Pancreas (tissue), 10 donors: ENCODE results near the gene CREBL2. TPM values are rescaled to one million over a fixed set of nuclear protein-coding genes. Genes with fewer than 3 reads are reported as not detected.

Experiments
- ATAC-seq, 4 donors: fragments of 200-7000 bp; cut with Tn5 transposase; one replicate each; pipeline versions ENCODE4 v1.8.0 to v1.9.1; 2020; ENCODE audit warnings: mild to moderate bottlenecking in 4 of 4, moderate library complexity in 4 of 4
- DNase-seq, 6 donors: peaks; one replicate each; pipeline ENCODE4 v3.0.0-alpha.2; 2020
- FAIRE-seq: peaks from 2 replicates; lab custom pipeline; 2012; peaks lifted over from hg19 to GRCh38; lab: Jason Lieb, UNC
- H3K27ac ChIP-seq, 4 donors: fragments of 200-600 bp; sonication (generic); 1 replicate in 3 of 4; 2 replicates in 1 of 4; pipeline versions ENCODE4 v1.5.0 to v1.8.0; 2020
- H3K27me3 ChIP-seq, 4 donors: fragments of 200-600 bp; one replicate each; pipeline ENCODE4 v1.8.0; 2021
- H3K36me3 ChIP-seq, 3 donors: fragments of 200-600 bp; sonication (generic) in 1 of 3; one replicate each; pipeline versions ENCODE4 v1.5.0 to v1.8.0; 2020 to 2021
- H3K4me1 ChIP-seq, 3 donors: fragments of 200-600 bp; one replicate each; pipeline ENCODE4 v1.8.0; 2021
- H3K4me3 ChIP-seq, 4 donors: fragments of 200-600 bp; sonication (generic) in 2 of 4; one replicate each; pipeline versions ENCODE4 v1.5.0 to v1.8.0; 2020 to 2021
- H3K9me3 ChIP-seq, 4 donors: fragments of 200-600 bp; one replicate each; pipeline ENCODE4 v1.8.0; 2021
- CTCF ChIP-seq, 4 donors: fragments of 200-600 bp; sonication (generic) in 3 of 4; IDR thresholded peaks; one replicate each; pipeline versions ENCODE4 v1.5.0 to v1.8.0; 2021; ENCODE audit warnings: antibody characterized with exemption in 4 of 4
- WGBS, 2 donors: extraction: QIAGEN DNeasy Blood & Tissue Kit; methylation state at CpG; one replicate each; pipeline ENCODE4 v1.1.7; 2013; 5-methylcytosine and 5-hydroxymethylcytosine counted together
- intact Hi-C, 3 donors: fragments of 100-400 bp; cut with DNase I; formaldehyde crosslinking; loops; one replicate each; pipeline versions ENCODE4 v1.11.1 to v1.14.2; 2022
- polyA plus RNA-seq, 2 donors: library from polyadenylated mRNA; stranded (reverse); fragments of 200-250 nt; gene quantifications; one replicate each; pipeline ENCODE4 v1.2.3, GENCODE V29; 2013
- total RNA-seq, 6 donors: library from RNA; stranded (reverse); fragmentation: NEBNext Ultra II Directional in 4 of 6; extraction: Animal tissue kit (Norgen Biotek cat#: 25700) in 4 of 6; gene quantifications; one replicate each; pipeline versions ENCODE4 v1.2.1 to v1.2.4, GENCODE V29; 2021 to 2023
- donor health status: healthy with polysubstance abuse.
- donor health status: DM: no; HTN: no; CAD: no; lungs with moderate emphysema.
- donor health status: DM: no; HTN: no; CAD: no.
- donor health status: control.
- donor health status: control.
- donor health status: Bipolar disorder and iron deficiency.
- donor health status: DM: yes; HTN: yes; CAD: no.
- donor health status: DM: no; HTN: no; CAD: no.
- donor health status: DM: no; HTN: no; CAD: no.
- donor health status: DM: yes; HTN: yes; CAD: no.

CREBL2 gene
- total and polyA plus RNA-seq, 8 donors: 9.8 to 29.7 (median 16.6) TPM

- no peak overlapping the region for H3K4me3 ChIP-seq
- no peaks in the 10 kb centered on the region for H3K36me3 ChIP-seq
- peak in 2 of 4 donors; percentile 12 to 32 for ATAC-seq
- peaks cover 0 to 6% (median 3%) of the 10 kb centered on the region in 3 donors for H3K4me1 ChIP-seq
- FAIRE-seq: no peak
- H3K27ac ChIP-seq: peak overlapping the region in 1 of 4 donors; percentile 27
- 48 to 64% methylated on average over 6 of the region's 6 CpGs for WGBS, 2 donors
- TF ChIP-seq CTCF (IDR thresholded peaks at IDR 0.05): no peak
- H3K27me3 ChIP-seq: no peaks in the 10 kb centered on the region
- intact Hi-C loops: no loop called here
- no peaks in the 10 kb centered on the region for H3K9me3 ChIP-seq
- DNase-seq: no peak
Measured at GRCh38 chr12:12582895-12583303, 28.8 kb upstream of the CREBL2 start.

GRCh38 chr12:12583510-12584178 is 28.0 kb upstream of the CREBL2 start:
- no peak for ATAC-seq
- no peak for DNase-seq
- H3K36me3 ChIP-seq: no peaks in the 10 kb centered on the region
- H3K27me3 ChIP-seq: no peaks in the 10 kb centered on the region
- intact Hi-C loops: no loop called here
- H3K4me1 ChIP-seq: peaks cover 0 to 6% (median 3%) of the 10 kb centered on the region in 3 donors
- no peaks in the 10 kb centered on the region for H3K9me3 ChIP-seq
- WGBS, 2 donors: 70 to 74% methylated on average over 5 of the region's 5 CpGs
- no peak overlapping the region for H3K4me3 ChIP-seq
- peak overlapping the region in 1 of 4 donors; percentile 27 for H3K27ac ChIP-seq
- no peak for FAIRE-seq
- no peak for TF ChIP-seq CTCF (IDR thresholded peaks at IDR 0.05)

GRCh38 chr12:12585115-12585863 is 26.4 kb upstream of the CREBL2 start:
- Histone ChIP-seq H3K4me3 (no peak overlapping the region), H3K9me3 (no peaks in the 10 kb centered on the region), H3K27ac (peak overlapping the region in 1 of 4 donors; percentile 15), H3K4me1 (peaks cover 0 to 6% (median 3%) of the 10 kb centered on the region in 3 donors), H3K27me3 (no peaks in the 10 kb centered on the region), H3K36me3 (no peaks in the 10 kb centered on the region)
- no peak for DNase-seq
- ATAC-seq: peak in 3 of 4 donors; percentile 34 to 56 (median 49)
- FAIRE-seq: no peak
- intact Hi-C loops: no loop called here
- 84 to 91% methylated on average over 2 of the region's 2 CpGs for whole genome bisulfite sequencing, 2 donors
- no peak for TF ChIP-seq CTCF (IDR thresholded peaks at IDR 0.05)

GRCh38 chr12:12586879-12587675 is 24.6 kb upstream of the CREBL2 start:
- peak in 2 of 6 donors; percentile 11 to 16 for DNase-seq
- peaks cover 0 to 6% (median 3%) of the 10 kb centered on the region in 3 donors for H3K4me1 ChIP-seq
- intact Hi-C loops: no loop called here
- no peaks in the 10 kb centered on the region for H3K27me3 ChIP-seq
- no peaks in the 10 kb centered on the region for H3K36me3 ChIP-seq
- ATAC-seq: peak in 3 of 4 donors; percentile 55 to 76 (median 69)
- H3K4me3 ChIP-seq: no peak overlapping the region
- no peaks in the 10 kb centered on the region for H3K9me3 ChIP-seq
- 35 to 41% methylated on average over 8 of the region's 8 CpGs for WGBS, 2 donors
- TF ChIP-seq CTCF (IDR thresholded peaks at IDR 0.05): no peak
- no peak for FAIRE-seq
- peak overlapping the region in 2 of 4 donors; percentile 8 to 53 for H3K27ac ChIP-seq
